ENCODE data around the gene BMP10. TPM values are rescaled to one million over a fixed set of nuclear protein-coding genes. Genes with fewer than 3 reads are reported as not detected.

BMP10 gene, protein sequence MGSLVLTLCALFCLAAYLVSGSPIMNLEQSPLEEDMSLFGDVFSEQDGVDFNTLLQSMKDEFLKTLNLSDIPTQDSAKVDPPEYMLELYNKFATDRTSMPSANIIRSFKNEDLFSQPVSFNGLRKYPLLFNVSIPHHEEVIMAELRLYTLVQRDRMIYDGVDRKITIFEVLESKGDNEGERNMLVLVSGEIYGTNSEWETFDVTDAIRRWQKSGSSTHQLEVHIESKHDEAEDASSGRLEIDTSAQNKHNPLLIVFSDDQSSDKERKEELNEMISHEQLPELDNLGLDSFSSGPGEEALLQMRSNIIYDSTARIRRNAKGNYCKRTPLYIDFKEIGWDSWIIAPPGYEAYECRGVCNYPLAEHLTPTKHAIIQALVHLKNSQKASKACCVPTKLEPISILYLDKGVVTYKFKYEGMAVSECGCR
- total RNA-seq = not detected

DNA sequence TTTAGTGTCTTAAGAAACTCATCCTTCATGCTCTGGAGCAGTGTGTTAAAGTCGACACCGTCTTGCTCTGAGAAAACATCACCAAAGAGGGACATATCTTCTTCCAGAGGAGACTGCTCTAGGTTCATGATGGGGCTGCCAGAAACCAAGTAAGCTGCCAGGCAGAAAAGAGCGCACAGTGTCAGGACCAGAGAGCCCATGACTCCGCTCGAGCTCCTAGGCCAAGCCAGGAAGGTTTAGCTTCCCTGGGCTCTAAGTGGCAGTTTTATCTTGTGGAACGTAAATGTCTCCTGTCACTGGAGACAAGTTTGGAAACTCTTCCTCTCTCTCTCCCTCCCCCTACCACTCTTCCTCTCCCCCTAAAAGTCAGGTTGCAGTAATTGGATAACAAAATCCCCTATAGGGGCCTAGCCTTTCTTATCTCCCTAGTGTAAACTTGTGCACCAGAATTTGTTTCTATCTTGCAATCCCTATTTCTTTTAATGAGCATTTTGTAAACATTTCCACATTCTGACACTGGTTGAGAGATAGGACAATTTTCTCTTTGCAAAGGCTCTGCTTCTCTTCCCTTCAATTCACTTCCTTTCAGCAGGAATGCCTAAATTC, at the start of gene BMP10:
Gene BMP10 (minus strand): TSS at position 239 of the 606 bp plus-strand sequence. CDS start 39 bp downstream, at position 200.
- Mint-ChIP-seq H3K4me3 (no peak within 1 kb of the TSS), H3K4me1 (ENCODE audit: low read depth) (no peaks in the 10 kb centered on the region), H3K27ac (no peak within 1 kb of the TSS), H3K9me3 (ENCODE audit: insufficient read depth) (no peaks in the 10 kb centered on the region), H3K27me3 (ENCODE audit: low read depth) (peaks cover 9% of the 10 kb centered on the region), H3K36me3 (ENCODE audit: low read depth) (no peaks in the 10 kb centered on the region)
- no peak for DNase-seq
- ChIA-PET CTCF (interaction anchor here (1.3 kb wide), 1 partner anchor 19 kb away, joined by 3 read pairs; no protein-coding TSS in a partner anchor), POLR2A (no interaction called here)
- no peak for ATAC-seq

DNA sequence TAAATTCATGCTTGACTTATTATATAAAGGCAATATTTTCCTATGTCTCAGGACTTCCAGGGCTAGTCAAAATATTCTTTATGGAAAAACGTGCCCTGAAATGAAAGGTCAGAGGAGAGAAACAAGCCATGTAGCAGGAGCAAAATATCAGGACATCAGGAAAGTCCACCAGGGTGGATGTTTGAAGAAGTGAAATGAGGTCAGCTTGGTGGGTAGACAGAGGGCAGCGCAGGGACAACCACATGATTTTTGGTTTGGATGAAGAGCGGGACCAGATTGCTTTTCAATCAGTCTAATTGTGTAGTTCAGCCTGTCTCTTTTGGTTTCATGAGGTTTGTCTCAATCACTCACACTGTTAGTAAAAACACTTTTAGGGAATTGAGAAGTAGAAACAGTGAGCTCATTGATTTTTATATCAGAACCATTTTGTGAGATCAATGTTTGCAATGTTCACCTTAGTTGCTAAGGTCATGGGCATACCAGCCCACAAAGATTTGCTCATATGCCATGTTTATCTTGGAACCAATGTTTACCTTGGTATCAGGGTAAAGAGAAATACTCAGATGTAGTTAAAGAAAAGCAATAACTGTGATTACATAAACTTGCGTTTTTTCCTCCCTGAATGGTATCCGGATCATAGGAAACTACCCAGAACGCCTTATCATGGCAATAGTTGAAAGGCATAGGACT, 49.4 kb upstream of the BMP10 start:
- DNase-seq = no peak
- CTCF ChIA-PET = interaction anchor here (1.0 to 1.6 kb wide), 3 partner anchors 23 to 433 kb away, joined by 3 to 4 read pairs (median 3); no protein-coding TSS in a partner anchor
- POLR2A ChIA-PET = no interaction called here
- H3K36me3 Mint-ChIP-seq (ENCODE audit: low read depth) = no peaks in the 10 kb centered on the region
- peaks cover 6% of the 10 kb centered on the region for H3K4me1 Mint-ChIP-seq (ENCODE audit: low read depth)
- H3K4me3 Mint-ChIP-seq = no peak overlapping the region
- H3K9me3 Mint-ChIP-seq (ENCODE audit: insufficient read depth) = no peaks in the 10 kb centered on the region
- ATAC-seq = no peak
- H3K27ac Mint-ChIP-seq = no peak overlapping the region
- H3K27me3 Mint-ChIP-seq (ENCODE audit: low read depth) = no peaks in the 10 kb centered on the region

DNA sequence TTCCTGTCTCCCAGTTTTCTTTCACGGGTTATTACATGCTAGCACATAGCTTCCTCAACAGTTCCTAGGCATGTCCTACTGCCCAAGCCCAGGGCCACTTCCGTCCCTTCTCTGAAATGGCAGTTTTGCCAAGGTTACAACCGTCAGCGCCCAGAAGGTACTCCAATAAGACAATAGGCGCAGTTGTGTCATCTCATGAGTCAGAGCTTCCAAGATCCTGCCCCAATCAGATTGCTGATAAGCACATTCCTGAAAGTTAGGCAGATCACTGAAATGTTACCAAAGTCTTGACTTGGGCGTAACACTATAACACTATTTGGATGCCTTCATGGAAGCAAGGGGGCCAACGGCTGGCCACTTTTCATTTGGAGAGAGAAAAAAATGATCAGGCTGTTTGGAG, 47.3 kb upstream of the BMP10 start:
- Mint-ChIP-seq H3K27ac (no peak overlapping the region), H3K36me3 (ENCODE audit: low read depth) (no peaks in the 10 kb centered on the region), H3K9me3 (ENCODE audit: insufficient read depth) (no peaks in the 10 kb centered on the region), H3K27me3 (ENCODE audit: low read depth) (no peaks in the 10 kb centered on the region), H3K4me1 (ENCODE audit: low read depth) (peaks cover 6% of the 10 kb centered on the region), H3K4me3 (no peak overlapping the region)
- DNase-seq = no peak
- CTCF ChIA-PET = interaction anchor here (1.3 to 2.5 kb wide), 4 partner anchors 9 to 209 kb away, joined by 3 to 9 read pairs (median 6); no protein-coding TSS in a partner anchor
- POLR2A ChIA-PET = interaction anchor here (1.3 kb wide), 1 partner anchor 10 kb away, joined by 3 read pairs; no protein-coding TSS in a partner anchor
- no peak for ATAC-seq

DNA sequence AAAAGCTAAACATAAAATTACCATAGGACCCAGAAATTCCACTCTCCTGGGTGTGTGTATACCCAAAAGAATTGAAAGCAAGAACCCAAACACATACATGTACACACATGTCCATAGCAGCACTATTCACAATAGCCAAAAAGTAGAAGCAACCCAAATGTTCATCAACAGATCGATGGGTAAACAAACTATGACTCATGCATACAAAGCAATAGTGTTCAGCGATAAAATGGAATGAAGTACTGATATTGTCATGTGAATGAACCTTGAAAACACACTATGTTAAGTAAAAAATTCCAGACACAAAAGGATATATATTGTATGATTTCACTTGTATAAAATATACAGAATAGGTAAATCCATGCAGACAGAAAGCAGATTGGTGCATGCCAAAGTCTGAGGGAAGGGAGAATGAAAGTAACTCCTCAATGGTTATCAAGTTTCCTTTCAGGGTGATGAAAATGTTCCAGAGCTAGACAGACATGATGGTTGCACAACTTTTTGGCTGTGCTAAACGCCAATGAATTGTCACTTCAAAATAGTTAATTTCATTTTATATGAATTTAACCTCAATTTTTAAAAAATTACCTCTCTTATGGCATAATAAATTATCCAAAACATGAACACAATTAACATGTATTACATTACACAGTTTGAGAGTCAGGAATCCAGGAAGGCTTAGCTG, 46.0 kb upstream of the BMP10 start:
- Mint-ChIP-seq H3K4me1 (ENCODE audit: low read depth) (peaks cover 6% of the 10 kb centered on the region), H3K27ac (no peak overlapping the region), H3K9me3 (ENCODE audit: insufficient read depth) (no peaks in the 10 kb centered on the region), H3K4me3 (no peak overlapping the region), H3K27me3 (ENCODE audit: low read depth) (no peaks in the 10 kb centered on the region), H3K36me3 (ENCODE audit: low read depth) (no peaks in the 10 kb centered on the region)
- ATAC-seq (no peak), DNase-seq (no peak)
- POLR2A ChIA-PET = no interaction called here
- CTCF ChIA-PET = interaction anchor here (0.7 to 2.5 kb wide), 4 partner anchors 7 to 78 kb away, joined by 3 to 9 read pairs (median 6); no protein-coding TSS in a partner anchor

DNA sequence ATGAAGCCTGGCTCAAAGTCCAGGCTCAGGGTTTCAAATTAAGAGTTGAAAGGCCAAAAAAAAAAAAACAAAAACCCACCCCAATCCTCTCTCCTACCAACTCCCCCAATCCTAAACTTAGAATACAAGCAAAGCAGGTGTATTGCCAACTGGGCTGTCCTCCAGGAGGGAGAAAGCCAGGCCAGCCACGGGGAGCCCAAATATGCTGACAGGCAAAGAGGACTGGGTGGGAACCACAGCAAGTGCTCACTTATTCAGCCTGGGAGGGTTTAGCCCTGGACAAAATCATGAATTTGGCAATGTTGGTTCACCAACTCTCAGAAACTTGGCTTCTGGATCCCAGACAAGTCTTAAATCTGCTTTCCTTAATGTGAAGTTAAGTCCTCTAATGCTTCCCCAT, 45.0 kb upstream of the BMP10 start:
- DNase-seq (no peak), ATAC-seq (no peak)
- ChIA-PET POLR2A (no interaction called here), CTCF (interaction anchor here (1.0 to 5.2 kb wide), 4 partner anchors 27 to 164 kb away, joined by 3 to 29 read pairs (median 6); no protein-coding TSS in a partner anchor)
- H3K4me3 Mint-ChIP-seq = no peak overlapping the region
- no peaks in the 10 kb centered on the region for H3K9me3 Mint-ChIP-seq (ENCODE audit: insufficient read depth)
- H3K27me3 Mint-ChIP-seq (ENCODE audit: low read depth) = no peaks in the 10 kb centered on the region
- H3K36me3 Mint-ChIP-seq (ENCODE audit: low read depth) = no peaks in the 10 kb centered on the region
- no peak overlapping the region for H3K27ac Mint-ChIP-seq
- H3K4me1 Mint-ChIP-seq (ENCODE audit: low read depth) = peaks cover 6% of the 10 kb centered on the region

DNA sequence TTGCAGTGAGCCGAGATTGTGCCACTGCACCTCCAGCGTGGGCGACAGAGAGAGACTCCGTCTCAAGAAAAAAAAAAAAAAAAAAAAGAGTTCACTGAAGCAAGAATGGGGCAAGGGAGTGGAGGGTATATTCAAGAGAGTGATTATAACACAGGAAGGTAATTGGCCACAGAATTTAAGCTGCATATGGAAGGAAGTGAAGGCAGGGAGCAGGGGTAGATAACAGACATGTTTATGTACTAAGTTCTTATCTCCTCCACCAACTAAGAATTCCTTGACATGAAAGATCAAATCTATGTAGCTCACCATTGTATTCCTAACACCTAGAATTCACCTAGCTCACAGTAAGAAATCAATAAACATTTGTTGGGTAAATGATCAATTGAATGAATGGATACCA, 44.2 kb upstream of the BMP10 start:
- H3K4me1 Mint-ChIP-seq (ENCODE audit: low read depth) = peaks cover 8% of the 10 kb centered on the region
- H3K9me3 Mint-ChIP-seq (ENCODE audit: insufficient read depth) = no peaks in the 10 kb centered on the region
- ChIA-PET CTCF (interaction anchor here (0.7 to 5.2 kb wide), 7 partner anchors 10 to 542 kb away, joined by 3 to 31 read pairs (median 3); no protein-coding TSS in a partner anchor), POLR2A (no interaction called here)
- H3K36me3 Mint-ChIP-seq (ENCODE audit: low read depth) = no peaks in the 10 kb centered on the region
- H3K4me3 Mint-ChIP-seq = no peak overlapping the region
- no peak overlapping the region for H3K27ac Mint-ChIP-seq
- ATAC-seq (no peak), DNase-seq (no peak)
- no peaks in the 10 kb centered on the region for H3K27me3 Mint-ChIP-seq (ENCODE audit: low read depth)

DNA sequence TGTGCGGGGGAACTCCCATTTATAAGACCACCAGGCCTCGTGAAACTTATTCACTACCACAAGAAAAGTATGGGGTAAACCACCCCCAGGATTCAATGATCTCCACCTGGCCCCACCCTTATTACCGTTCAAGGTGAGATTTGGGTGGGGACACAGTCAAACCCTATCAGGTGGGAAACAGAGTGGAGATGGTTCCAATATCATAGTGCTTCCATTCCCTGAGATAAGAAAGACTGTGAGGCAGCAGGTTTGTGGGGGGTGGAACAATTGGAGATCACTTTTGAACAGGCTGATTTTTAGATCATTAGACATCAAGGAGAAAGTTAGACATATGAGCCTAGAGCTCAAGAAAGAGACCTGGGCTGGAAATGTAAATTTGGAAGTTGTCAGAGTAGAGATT, 42.2 kb upstream of the BMP10 start:
- no peak for ATAC-seq
- no peak overlapping the region for H3K27ac Mint-ChIP-seq
- H3K36me3 Mint-ChIP-seq (ENCODE audit: low read depth) = no peaks in the 10 kb centered on the region
- ChIA-PET POLR2A (interaction anchor here (1.3 kb wide), 1 partner anchor 179 kb away, joined by 4 read pairs; the partner anchor contains the start of gene ARHGAP25), CTCF (interaction anchor here (1.1 to 5.2 kb wide), 6 partner anchors 12 to 450 kb away, joined by 3 to 31 read pairs (median 10); no protein-coding TSS in a partner anchor)
- no peaks in the 10 kb centered on the region for H3K27me3 Mint-ChIP-seq (ENCODE audit: low read depth)
- no peak overlapping the region for H3K4me3 Mint-ChIP-seq
- peaks cover 26% of the 10 kb centered on the region for H3K4me1 Mint-ChIP-seq (ENCODE audit: low read depth)
- DNase-seq = no peak
- no peaks in the 10 kb centered on the region for H3K9me3 Mint-ChIP-seq (ENCODE audit: insufficient read depth)

DNA sequence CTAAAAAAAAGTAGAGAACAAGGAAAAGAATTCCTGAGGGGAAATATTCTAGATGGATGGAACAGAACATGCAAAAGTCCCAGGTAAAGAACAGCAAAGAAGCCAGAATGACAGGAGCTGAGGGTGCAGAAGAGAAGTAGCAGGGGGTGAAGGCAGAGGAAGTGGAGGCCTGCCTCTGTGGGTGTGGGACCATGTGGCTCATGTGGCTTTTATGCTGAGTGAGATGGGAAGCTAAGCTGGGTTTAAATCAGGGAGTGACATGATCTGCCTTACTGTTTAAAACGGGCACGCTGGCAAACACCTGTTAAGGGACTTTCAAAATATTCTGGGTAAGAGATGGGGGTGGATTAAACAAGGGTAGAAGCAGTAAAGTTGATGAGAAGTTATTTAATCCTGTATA, 41.5 kb upstream of the BMP10 start:
- no peaks in the 10 kb centered on the region for H3K9me3 Mint-ChIP-seq (ENCODE audit: insufficient read depth)
- H3K4me3 Mint-ChIP-seq = no peak overlapping the region
- no peaks in the 10 kb centered on the region for H3K36me3 Mint-ChIP-seq (ENCODE audit: low read depth)
- no peak overlapping the region for H3K27ac Mint-ChIP-seq
- POLR2A ChIA-PET = interaction anchor here (1.3 kb wide), 1 partner anchor 178 kb away, joined by 4 read pairs; the partner anchor contains the start of gene ARHGAP25
- peak; percentile 55 for ATAC-seq
- peaks cover 33% of the 10 kb centered on the region for H3K4me1 Mint-ChIP-seq (ENCODE audit: low read depth)
- peak; percentile 78 for DNase-seq
- CTCF ChIA-PET = interaction anchor here (1.0 to 5.2 kb wide), 8 partner anchors 13 to 449 kb away, joined by 3 to 31 read pairs (median 10); partner anchors contain the start of genes APLF and FBXO48
- no peaks in the 10 kb centered on the region for H3K27me3 Mint-ChIP-seq (ENCODE audit: low read depth)

DNA sequence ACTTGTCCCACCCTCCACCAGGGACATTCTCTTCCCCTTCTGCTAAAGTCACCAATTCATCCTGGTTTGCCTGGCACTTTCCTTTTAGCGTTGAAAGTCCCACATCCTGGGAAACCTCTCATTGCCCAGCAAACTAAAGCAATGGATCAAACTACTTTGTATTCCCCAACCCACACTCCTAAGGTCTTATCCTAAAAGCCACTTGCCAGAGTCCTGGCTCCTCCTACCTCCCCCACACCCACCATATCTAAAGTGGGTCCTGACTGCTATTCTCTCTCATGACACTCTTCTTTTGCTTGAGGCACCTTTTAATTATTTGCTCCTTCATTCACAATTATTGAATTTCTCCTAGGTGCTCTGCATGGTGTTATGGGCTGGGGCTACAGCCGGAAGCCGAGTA, 40.9 kb upstream of the BMP10 start:
- ChIA-PET CTCF (interaction anchor here (1.0 to 5.2 kb wide), 8 partner anchors 13 to 449 kb away, joined by 3 to 31 read pairs (median 10); partner anchors contain the start of genes APLF and FBXO48), POLR2A (interaction anchor here (0.6 to 1.3 kb wide), 4 partner anchors 8 to 833 kb away, joined by 3 to 4 read pairs (median 4); partner anchors contain the start of gene ARHGAP25)
- ATAC-seq (no peak), DNase-seq (no peak)
- no peaks in the 10 kb centered on the region for H3K9me3 Mint-ChIP-seq (ENCODE audit: insufficient read depth)
- H3K27ac Mint-ChIP-seq = no peak overlapping the region
- H3K4me3 Mint-ChIP-seq = no peak overlapping the region
- no peaks in the 10 kb centered on the region for H3K27me3 Mint-ChIP-seq (ENCODE audit: low read depth)
- no peaks in the 10 kb centered on the region for H3K36me3 Mint-ChIP-seq (ENCODE audit: low read depth)
- peaks cover 36% of the 10 kb centered on the region for H3K4me1 Mint-ChIP-seq (ENCODE audit: low read depth)

DNA sequence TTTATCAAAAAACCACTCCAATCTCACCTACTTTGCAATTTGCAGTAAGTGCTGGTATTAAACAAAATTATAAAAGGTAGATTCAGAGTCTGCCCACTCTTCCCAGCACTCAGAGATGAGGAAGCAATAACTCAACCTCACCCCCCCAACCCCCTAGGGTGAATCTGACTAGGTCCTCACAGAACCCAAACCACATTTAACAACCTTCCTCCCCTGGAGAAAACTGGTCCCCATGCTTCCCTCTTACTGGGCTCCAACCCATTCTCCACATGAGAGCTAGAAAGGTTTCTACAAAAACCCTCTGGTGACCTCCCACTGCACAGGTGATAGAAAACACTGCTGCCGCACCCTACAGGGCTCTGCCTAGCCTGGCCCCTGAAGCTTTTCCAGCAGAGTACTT, 40.5 kb upstream of the BMP10 start:
- ChIA-PET CTCF (interaction anchor here (1.0 to 5.2 kb wide), 7 partner anchors 14 to 448 kb away, joined by 4 to 31 read pairs (median 15); partner anchors contain the start of genes APLF and FBXO48), POLR2A (interaction anchor here (0.6 to 0.8 kb wide), 3 partner anchors 7 to 833 kb away, joined by 3 to 4 read pairs (median 3); no protein-coding TSS in a partner anchor)
- Mint-ChIP-seq H3K4me1 (ENCODE audit: low read depth) (peaks cover 38% of the 10 kb centered on the region), H3K4me3 (no peak overlapping the region), H3K9me3 (ENCODE audit: insufficient read depth) (no peaks in the 10 kb centered on the region), H3K27ac (no peak overlapping the region), H3K36me3 (ENCODE audit: low read depth) (no peaks in the 10 kb centered on the region), H3K27me3 (ENCODE audit: low read depth) (no peaks in the 10 kb centered on the region)
- no peak for DNase-seq
- ATAC-seq = no peak

Measured in activated CD8-positive, alpha-beta T cell treated with anti-CD3 and anti-CD28 coated beads, Interleukin-2, amount 10 ng/mL, durations not matched to agents 7 days and 5 days (primary cell).